Astrocyte (in vitro differentiated cells and primary cell): ENCODE measurements around the gene PPL. TPM values are rescaled to one million over a fixed set of nuclear protein-coding genes. Genes with fewer than 3 reads are reported as not detected.

ENCODE experiments used
- DNase-seq: peaks from one replicate; pipeline ENCODE4 v3.0.0-alpha.2; 2010; ENCODE audit warnings: low read depth
- FAIRE-seq: peaks from 2 replicates; lab custom pipeline; 2011; peaks lifted over from hg19 to GRCh38; lab: Jason Lieb, UNC
- H2AFZ ChIP-seq: 2 replicates; pipeline ENCODE4 v1.6.0; 2012; ENCODE audit warnings: low read depth, low read length, inconsistent platforms
- H3K27ac ChIP-seq: 2 replicates; pipeline ENCODE4 v1.5.1; 2011; ENCODE audit warnings: low read depth, low read length, inconsistent platforms
- H3K27me3 ChIP-seq: 2 replicates; pipeline ENCODE4 v1.6.0; 2011; ENCODE audit warnings: low read length, inconsistent platforms; ENCODE audit not compliant: insufficient read depth
- H3K36me3 ChIP-seq: 2 replicates; pipeline ENCODE4 v1.5.1; 2011; ENCODE audit warnings: low read length, inconsistent platforms; ENCODE audit not compliant: insufficient read depth
- H3K4me1 ChIP-seq: 2 replicates; pipeline ENCODE4 v1.5.1; 2011; ENCODE audit warnings: low read length, inconsistent platforms; ENCODE audit not compliant: insufficient read depth
- H3K4me2 ChIP-seq: 2 replicates; pipeline ENCODE4 v1.6.0; 2012; ENCODE audit warnings: low read length, inconsistent platforms
- H3K4me3 ChIP-seq: 2 replicates; pipeline ENCODE4 v1.5.1; 2011; ENCODE audit warnings: low read depth, mild to moderate bottlenecking, low read length, inconsistent platforms; ENCODE audit not compliant: insufficient read depth
- H3K79me2 ChIP-seq: 2 replicates; pipeline ENCODE4 v1.6.0; 2012; ENCODE audit warnings: mild to moderate bottlenecking, low read length, inconsistent platforms; ENCODE audit not compliant: insufficient read depth
- H3K9ac ChIP-seq: 2 replicates; pipeline ENCODE4 v1.6.0; 2012; ENCODE audit warnings: mild to moderate bottlenecking, low read length, inconsistent platforms
- H3K9me3 ChIP-seq: 2 replicates; pipeline ENCODE4 v1.5.1; 2012; ENCODE audit warnings: low read depth, mild to moderate bottlenecking, low read length, inconsistent platforms; ENCODE audit not compliant: insufficient read depth
- H4K20me1 ChIP-seq: 2 replicates; pipeline ENCODE4 v1.6.0; 2012; ENCODE audit warnings: low read length, inconsistent platforms; ENCODE audit not compliant: insufficient read depth
- H3K27ac Mint-ChIP-seq: one replicate; pipeline ENCODE4 v1.8.0; 2021; ENCODE audit warnings: mild to moderate bottlenecking, mixed read lengths; ENCODE audit not compliant: unreplicated experiment
- H3K27me3 Mint-ChIP-seq: one replicate; pipeline ENCODE4 v1.8.0; 2021; ENCODE audit warnings: low read depth, mixed read lengths; ENCODE audit not compliant: unreplicated experiment
- H3K36me3 Mint-ChIP-seq: one replicate; pipeline ENCODE4 v1.8.0; 2021; ENCODE audit warnings: low read depth, mixed read lengths; ENCODE audit not compliant: unreplicated experiment
- H3K4me1 Mint-ChIP-seq: one replicate; pipeline ENCODE4 v1.8.0; 2021; ENCODE audit warnings: low read depth, mixed read lengths; ENCODE audit not compliant: unreplicated experiment
- H3K4me3 Mint-ChIP-seq: one replicate; pipeline ENCODE4 v1.8.0; 2021; ENCODE audit warnings: mild to moderate bottlenecking, moderate library complexity, mixed read lengths; ENCODE audit not compliant: unreplicated experiment
- H3K9me3 Mint-ChIP-seq: one replicate; pipeline ENCODE4 v1.8.0; 2021; ENCODE audit warnings: mild to moderate bottlenecking, mixed read lengths; ENCODE audit not compliant: unreplicated experiment
- EZH2 ChIP-seq: IDR thresholded peaks from 2 replicates; pipeline ENCODE4 v1.6.1; 2012; ENCODE audit warnings: mild to moderate bottlenecking, low read length, inconsistent platforms; ENCODE audit not compliant: insufficient read depth
- total RNA-seq: library from RNA; stranded (reverse); gene quantifications from 2 replicates; pipeline ENCODE4 v1.2.1, GENCODE V29; 2021
- TF ChIP-seq, protein P1 (sequence below): IDR thresholded peaks from 2 replicates; pipeline ENCODE4 v1.5.1; 2011; ENCODE audit warnings: low read depth, mild to moderate bottlenecking, inconsistent platforms, low read length, moderate library complexity; ENCODE audit not compliant: insufficient read depth

The PPL gene
- total RNA-seq, 1 donor from 2014 or later: 12.3 TPM

DNA sequence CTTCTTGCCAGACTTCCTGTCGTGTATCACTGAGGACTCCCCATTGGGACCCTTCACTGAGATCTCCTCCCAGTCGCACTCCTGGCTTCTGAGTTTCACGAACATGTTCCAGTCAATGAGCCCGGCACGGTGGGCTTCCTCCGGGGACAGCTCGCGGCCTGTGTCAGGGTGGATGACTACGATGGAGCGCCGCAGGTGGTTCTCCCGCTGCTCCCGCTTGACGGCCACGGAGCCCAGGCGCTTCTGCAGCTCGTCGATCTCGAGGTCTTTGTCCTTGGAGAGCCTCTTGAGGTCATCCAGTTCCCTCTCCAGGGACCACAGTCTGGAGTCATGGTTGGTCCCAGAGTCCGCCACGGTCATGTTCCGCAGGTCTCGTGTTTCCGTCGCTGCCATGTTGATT is 53.4 kb downstream of the PPL start:
- FAIRE-seq (no peak), DNase-seq (no peak)
- no peak overlapping the region for H3K9ac ChIP-seq
- H2AFZ ChIP-seq: no peak overlapping the region
- TF ChIP-seq, protein P1, sequence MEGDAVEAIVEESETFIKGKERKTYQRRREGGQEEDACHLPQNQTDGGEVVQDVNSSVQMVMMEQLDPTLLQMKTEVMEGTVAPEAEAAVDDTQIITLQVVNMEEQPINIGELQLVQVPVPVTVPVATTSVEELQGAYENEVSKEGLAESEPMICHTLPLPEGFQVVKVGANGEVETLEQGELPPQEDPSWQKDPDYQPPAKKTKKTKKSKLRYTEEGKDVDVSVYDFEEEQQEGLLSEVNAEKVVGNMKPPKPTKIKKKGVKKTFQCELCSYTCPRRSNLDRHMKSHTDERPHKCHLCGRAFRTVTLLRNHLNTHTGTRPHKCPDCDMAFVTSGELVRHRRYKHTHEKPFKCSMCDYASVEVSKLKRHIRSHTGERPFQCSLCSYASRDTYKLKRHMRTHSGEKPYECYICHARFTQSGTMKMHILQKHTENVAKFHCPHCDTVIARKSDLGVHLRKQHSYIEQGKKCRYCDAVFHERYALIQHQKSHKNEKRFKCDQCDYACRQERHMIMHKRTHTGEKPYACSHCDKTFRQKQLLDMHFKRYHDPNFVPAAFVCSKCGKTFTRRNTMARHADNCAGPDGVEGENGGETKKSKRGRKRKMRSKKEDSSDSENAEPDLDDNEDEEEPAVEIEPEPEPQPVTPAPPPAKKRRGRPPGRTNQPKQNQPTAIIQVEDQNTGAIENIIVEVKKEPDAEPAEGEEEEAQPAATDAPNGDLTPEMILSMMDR: no peak
- no peak for TF ChIP-seq EZH2
- H3K27ac Mint-ChIP-seq: no peak overlapping the region
- peaks cover 20% of the 10 kb centered on the region for H3K4me1 ChIP-seq
- H3K9me3 ChIP-seq: no peaks in the 10 kb centered on the region
- H3K9me3 Mint-ChIP-seq: no peaks in the 10 kb centered on the region
- no peaks in the 10 kb centered on the region for H3K27me3 ChIP-seq
- peaks cover 64% of the 10 kb centered on the region for H4K20me1 ChIP-seq
- H3K4me2 ChIP-seq: no peak overlapping the region
- no peak overlapping the region for H3K4me3 ChIP-seq
- H3K4me1 Mint-ChIP-seq: peaks cover 39% of the 10 kb centered on the region
- peaks cover 37% of the 10 kb centered on the region for H3K36me3 ChIP-seq
- no peaks in the 10 kb centered on the region for H3K27me3 Mint-ChIP-seq
- no peak overlapping the region for H3K4me3 Mint-ChIP-seq
- H3K36me3 Mint-ChIP-seq: peaks cover 50% of the 10 kb centered on the region
- H3K79me2 ChIP-seq: no peaks in the 10 kb centered on the region
- no peak overlapping the region for H3K27ac ChIP-seq

DNA sequence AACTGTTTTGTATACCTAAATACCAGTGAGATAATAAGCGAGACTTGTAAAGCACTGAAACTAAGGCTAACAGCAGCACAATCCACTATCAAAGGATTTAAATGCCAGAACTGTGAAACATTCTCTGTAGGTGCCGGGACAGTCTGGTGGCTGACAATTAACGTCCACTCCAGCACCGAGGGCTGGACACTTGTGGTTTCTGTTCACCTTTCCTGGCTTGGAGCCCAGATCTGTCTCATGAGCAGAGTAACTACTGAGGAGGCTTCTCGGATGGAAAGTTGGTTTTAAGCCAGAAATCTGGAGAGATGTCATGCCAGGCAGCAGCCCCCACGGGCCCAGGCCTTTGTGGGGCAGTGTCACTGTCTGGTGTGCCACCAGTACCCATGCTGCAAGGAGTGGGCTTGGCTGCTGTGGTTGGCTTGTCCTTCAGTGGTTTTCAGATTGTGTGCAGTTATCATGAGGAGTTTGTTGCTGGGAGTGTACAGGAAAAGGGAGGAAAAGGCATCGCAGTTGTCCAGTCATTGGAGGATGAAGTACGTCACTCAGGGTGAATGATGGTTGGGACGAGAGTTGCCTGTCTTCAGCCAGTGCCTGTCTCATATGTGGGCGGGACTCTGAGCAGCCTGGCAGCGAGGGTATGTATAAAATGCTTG is 54.2 kb downstream of the PPL start:
- Mint-ChIP-seq H3K9me3 (no peaks in the 10 kb centered on the region), H3K27ac (peak overlapping the region; percentile 42), H3K4me3 (peak overlapping the region; percentile 58), H3K36me3 (peaks cover 43% of the 10 kb centered on the region), H3K27me3 (no peaks in the 10 kb centered on the region), H3K4me1 (peaks cover 39% of the 10 kb centered on the region)
- Histone ChIP-seq H3K27me3 (no peaks in the 10 kb centered on the region), H3K4me1 (peaks cover 20% of the 10 kb centered on the region), H3K36me3 (peaks cover 44% of the 10 kb centered on the region), H3K4me2 (peak overlapping the region; percentile 75), H3K79me2 (no peaks in the 10 kb centered on the region), H3K4me3 (no peak overlapping the region), H2AFZ (no peak overlapping the region), H4K20me1 (peaks cover 63% of the 10 kb centered on the region), H3K27ac (peak overlapping the region; percentile 36), H3K9ac (no peak overlapping the region), H3K9me3 (no peaks in the 10 kb centered on the region)
- FAIRE-seq (peak; percentile 50), DNase-seq (peak; percentile 83)
- TF ChIP-seq, protein P1: no peak
- TF ChIP-seq EZH2: no peak

DNA sequence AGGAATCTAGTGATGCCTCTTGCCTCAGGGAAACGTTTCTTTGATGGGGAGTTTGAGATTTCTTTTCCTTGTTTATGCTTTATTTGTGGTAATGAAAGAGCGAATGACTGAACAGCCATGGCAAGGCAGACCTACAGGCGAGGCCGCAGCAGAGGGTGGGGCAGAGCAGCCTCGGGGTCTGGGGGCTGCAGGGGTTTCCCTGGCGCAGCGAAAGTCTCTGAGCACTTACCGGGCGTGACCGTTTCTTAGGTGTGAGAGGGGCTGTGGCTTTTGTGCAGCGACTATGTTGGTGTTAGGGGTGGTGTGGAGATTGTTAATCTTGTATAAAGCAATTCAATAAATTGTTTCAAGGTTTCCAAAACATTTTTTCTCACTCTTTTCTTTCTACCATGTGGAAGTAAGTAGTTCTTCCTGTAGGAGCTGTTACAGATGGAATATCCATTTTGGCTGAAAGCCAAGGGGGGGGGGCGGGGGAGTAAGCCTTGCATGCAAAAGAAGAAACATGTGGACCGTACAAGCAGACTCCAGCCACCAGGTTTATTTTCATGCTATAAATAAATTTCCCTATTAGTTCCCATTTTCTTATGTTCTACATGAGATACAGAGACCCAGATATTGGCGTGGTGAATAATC is 54.8 kb downstream of the PPL start:
- H3K27ac ChIP-seq: peak overlapping the region; percentile 36
- no peak for DNase-seq
- Mint-ChIP-seq H3K4me3 (peak overlapping the region; percentile 58), H3K9me3 (no peaks in the 10 kb centered on the region), H3K27ac (peak overlapping the region; percentile 75), H3K4me1 (peaks cover 39% of the 10 kb centered on the region), H3K27me3 (no peaks in the 10 kb centered on the region), H3K36me3 (peaks cover 42% of the 10 kb centered on the region)
- no peak for TF ChIP-seq EZH2
- TF ChIP-seq, protein P1: no peak
- no peak overlapping the region for H3K4me3 ChIP-seq
- H3K9ac ChIP-seq: no peak overlapping the region
- H4K20me1 ChIP-seq: peaks cover 63% of the 10 kb centered on the region
- H3K79me2 ChIP-seq: no peaks in the 10 kb centered on the region
- FAIRE-seq: no peak
- no peak overlapping the region for H2AFZ ChIP-seq
- H3K27me3 ChIP-seq: no peaks in the 10 kb centered on the region
- no peaks in the 10 kb centered on the region for H3K9me3 ChIP-seq
- peaks cover 45% of the 10 kb centered on the region for H3K36me3 ChIP-seq
- H3K4me1 ChIP-seq: peaks cover 20% of the 10 kb centered on the region
- H3K4me2 ChIP-seq: peak overlapping the region; percentile 75
